GM20000 (cell line): ENCODE measurements around the gene ANO6.

Experiments
- DNase-seq: peaks from one replicate; pipeline ENCODE4 v3.0.0; 2012; ENCODE audit warnings: low spot score
- TF ChIP-seq, protein P1 (sequence below): IDR thresholded peaks from 2 replicates; pipeline ENCODE4 v1.5.1; 2012; ENCODE audit warnings: mild to moderate bottlenecking, control low read depth; ENCODE audit errors: extremely low read depth, missing control alignments

The ANO6 gene

DNA sequence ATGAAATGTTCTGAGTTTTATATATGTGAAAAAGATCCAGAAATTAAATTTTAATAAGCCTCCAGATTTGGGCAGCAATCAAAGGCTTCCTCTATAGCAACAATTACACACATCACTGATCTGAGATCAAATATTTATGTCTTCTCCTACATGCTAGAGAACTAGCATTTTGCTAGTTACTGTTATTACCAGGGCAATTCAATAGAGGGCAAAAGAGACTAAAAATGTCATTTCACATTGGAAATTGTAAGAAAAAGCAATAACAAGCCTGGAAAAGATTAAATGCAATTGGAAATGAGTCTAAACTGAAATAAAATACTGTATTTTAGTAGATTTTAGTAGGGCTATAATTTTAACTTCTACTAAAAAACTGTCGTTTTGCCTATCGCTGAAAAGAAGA lies 32.6 kb upstream of the ANO6 start:
- TF ChIP-seq, protein P1, sequence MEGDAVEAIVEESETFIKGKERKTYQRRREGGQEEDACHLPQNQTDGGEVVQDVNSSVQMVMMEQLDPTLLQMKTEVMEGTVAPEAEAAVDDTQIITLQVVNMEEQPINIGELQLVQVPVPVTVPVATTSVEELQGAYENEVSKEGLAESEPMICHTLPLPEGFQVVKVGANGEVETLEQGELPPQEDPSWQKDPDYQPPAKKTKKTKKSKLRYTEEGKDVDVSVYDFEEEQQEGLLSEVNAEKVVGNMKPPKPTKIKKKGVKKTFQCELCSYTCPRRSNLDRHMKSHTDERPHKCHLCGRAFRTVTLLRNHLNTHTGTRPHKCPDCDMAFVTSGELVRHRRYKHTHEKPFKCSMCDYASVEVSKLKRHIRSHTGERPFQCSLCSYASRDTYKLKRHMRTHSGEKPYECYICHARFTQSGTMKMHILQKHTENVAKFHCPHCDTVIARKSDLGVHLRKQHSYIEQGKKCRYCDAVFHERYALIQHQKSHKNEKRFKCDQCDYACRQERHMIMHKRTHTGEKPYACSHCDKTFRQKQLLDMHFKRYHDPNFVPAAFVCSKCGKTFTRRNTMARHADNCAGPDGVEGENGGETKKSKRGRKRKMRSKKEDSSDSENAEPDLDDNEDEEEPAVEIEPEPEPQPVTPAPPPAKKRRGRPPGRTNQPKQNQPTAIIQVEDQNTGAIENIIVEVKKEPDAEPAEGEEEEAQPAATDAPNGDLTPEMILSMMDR: no peak
- no peak for DNase-seq

DNA sequence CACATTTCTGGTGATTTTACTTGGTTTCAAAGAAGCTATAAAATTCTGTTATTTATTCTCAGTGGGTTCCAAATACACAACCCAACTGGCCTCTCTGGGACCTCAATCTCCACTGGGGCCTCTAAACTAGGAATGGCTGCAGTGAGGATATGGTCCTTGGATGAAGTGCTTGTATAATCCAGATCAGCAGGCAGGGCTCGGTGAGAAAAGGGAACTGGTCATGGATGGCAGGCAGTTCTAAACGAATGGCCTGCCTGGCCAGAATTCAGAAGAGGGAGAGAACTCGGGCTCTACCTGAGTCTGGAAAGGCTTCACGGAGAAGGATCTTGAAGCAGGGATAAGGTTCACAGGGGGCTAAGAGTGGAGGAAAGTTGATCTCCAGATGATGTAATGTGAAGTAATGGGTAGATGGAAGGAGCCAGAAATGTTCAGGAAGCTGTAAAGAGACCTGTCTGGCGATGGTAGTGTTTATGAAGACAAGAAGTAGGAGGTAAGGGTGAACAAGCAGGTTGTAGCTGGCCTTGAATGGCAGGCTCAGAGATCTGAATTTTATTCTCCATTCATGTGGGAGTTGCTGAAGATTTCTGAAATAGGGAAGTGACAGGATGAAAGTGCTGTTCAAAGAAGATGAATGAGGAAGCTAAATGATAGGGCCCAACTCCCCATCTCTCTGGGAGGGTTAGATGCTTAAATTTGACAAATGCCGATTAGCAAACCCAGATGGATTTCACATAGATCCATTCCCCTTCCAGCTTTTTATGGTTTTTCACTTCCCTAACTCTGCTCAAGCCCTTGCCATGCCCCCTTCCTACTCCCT lies 31.5 kb upstream of the ANO6 start:
- TF ChIP-seq, protein P1: no peak

DNA sequence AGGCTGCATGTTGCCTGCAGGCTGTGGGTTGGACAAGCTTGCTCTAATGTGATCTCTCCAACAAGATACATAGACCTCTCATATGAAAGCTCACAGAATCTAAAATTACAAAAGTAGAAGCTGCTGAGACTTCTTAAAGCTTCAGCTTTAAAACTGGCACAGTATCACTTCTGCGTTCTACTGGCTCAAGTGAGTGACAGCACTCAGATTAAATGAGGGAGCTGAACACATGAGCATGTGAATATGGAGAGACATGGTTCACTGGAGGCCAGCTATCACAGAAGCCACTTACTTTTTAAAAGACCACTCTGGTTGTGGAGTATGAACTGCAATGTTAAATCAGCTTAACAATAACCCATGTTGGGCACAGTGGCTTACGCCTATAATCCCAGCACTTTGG lies 29.1 kb upstream of the ANO6 start:
- DNase-seq: no peak
- TF ChIP-seq, protein P1: no peak

More for the DNA sequence above, 31.5 kb upstream of the ANO6 start:
- no peak for DNase-seq

DNA sequence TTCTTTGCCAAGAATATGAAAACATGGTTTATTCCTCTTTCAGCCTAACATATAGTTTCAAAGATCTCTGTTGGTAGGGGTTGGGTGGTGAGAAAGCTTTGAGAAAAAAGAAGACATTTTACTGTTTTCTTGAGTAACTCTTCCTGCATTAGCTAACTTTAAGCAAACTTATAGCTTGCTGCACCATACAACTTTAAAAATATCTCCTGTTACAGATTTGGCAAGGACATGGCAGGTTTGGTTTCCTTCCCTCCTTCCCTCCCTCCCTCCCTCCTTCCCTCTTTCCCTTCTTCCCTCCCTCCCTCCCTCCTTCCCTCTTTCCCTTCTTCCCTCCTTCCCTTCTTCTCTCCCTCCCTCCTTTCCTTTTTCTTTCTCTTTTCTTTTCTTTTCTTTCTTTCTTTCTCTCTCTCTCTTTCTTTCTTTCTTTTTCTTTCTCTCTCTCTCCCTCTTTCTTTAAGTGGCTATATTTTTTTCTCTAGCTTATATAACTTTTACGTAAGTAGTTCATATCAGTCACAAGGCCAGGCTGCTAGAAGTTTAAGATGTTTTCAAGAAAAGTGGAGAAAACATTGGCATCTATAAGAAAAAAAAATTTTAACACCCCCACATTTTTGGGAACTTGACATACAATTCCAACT lies 26.0 kb upstream of the ANO6 start:
- no peak for DNase-seq
- TF ChIP-seq, protein P1: no peak

DNA sequence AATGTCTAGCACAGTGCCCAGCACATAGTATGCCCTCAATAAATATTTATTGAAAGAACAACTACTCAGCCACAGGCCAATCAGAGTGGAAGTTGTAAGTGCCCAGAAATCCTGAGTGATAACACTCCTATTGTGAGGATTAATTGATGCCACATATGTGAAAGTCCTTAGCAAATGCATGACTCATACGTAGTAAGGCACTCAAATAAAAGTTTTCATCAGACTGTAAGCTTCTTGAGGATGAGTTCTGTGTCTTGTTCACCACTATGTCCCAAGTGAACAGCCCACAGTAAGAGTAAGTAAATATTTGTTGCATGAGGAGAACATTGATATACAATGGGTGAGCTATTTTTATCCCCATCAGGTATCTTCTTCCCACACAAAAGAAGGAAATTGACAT lies 24.7 kb upstream of the ANO6 start:
- TF ChIP-seq, protein P1: no peak
- no peak for DNase-seq

DNA sequence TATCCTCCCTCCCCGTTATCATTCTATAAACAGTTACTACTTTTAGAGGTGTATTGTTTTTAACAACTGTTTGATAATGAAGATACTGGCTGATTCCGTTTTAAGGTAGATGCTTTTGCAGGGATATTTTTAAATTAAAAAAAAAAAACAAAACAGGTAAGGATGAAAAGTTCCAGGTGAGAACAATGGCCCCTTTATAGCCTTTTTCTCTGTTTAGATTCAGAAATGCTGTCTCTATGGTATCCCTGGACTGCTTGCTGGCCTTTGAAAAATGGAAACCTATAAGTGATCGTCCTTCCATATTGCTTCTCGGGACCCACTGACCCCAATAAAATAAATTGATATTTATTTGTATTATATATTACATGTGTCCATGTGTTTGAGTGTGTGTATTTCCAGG lies 23.2 kb upstream of the ANO6 start:
- TF ChIP-seq, protein P1: no peak
- DNase-seq: no peak

DNA sequence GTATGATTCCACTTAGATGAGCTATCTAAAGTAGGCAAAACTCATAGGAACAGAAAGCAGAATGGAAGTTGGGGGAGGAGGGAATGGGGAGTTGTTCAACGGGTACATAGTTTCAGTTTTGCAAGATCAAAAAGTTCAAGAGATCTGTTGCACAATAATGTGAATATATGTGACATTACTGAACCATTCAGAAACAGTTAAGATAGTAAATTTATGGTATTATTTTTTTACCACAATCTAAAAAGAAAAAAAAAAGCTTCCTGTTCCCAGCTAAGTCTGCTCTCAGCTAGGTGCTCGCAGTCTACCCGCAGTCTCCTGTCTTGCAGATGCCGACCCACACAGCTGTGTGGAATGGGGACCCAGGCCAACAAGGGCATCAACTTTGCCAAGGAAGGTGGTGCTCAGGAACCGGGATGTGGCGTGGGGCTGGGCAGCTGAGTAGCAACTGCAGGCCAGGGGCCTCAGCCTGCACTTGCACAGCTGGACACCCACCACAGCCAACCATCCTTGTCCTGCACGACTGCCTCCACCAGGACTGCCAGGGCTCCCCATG lies 15.3 kb upstream of the ANO6 start:
- no peak for DNase-seq
- TF ChIP-seq, protein P1: no peak
